ENCODE results near the gene PLEKHN1. TPM values are rescaled to one million over a fixed set of nuclear protein-coding genes. Genes with fewer than 3 reads are reported as not detected.

PLEKHN1 gene
- total and polyA plus RNA-seq, 2 donors (not counting 3 experiments of a cell fraction or from before 2014, with no cell fraction given), result 0.29 to 0.88 TPM

GRCh38 chr1:983798-984475 is 17.7 kb downstream of the PLEKHN1 start:
- DNase-seq (ENCODE audit: low read depth, low spot score) (no peak), FAIRE-seq (peak; percentile 31)
- ChIA-PET POLR2A (no interaction called here), CTCF (interaction anchor here (0.5 to 5.1 kb wide), 34 partner anchors 8 to 309 kb away, joined by 3 to 77 read pairs (median 5); partner anchors contain the start of genes HES4, ISG15, NOC2L and PLEKHN1)
- Histone ChIP-seq H2AFZ (ENCODE audit: low read depth, low read length) (no peak overlapping the region), H3K27ac (ENCODE audit: insufficient read depth, low read depth, low read length) (no peak overlapping the region), H3K4me1 (ENCODE audit: control insufficient read depth, extremely low read depth, insufficient read depth, low read length) (no peaks in the 10 kb centered on the region), H3K27me3 (ENCODE audit: control insufficient read depth in 2 of 2, insufficient read depth in 2 of 2, low read length in 2 of 2) (peaks cover 2 to 3% of the 10 kb centered on the region in 2 experiments), H3K4me2 (ENCODE audit: insufficient read depth, low read length) (no peak overlapping the region), H4K20me1 (replicated peaks; ENCODE audit: control insufficient read depth, extremely low read depth, insufficient read depth, low read length) (no peaks in the 10 kb centered on the region), H3K36me3 (ENCODE audit: control insufficient read depth in 2 of 2, extremely low read depth in 1 of 2, insufficient read depth in 2 of 2, low read length in 2 of 2) (no peaks in the 10 kb centered on the region), H3K79me2 (ENCODE audit: control insufficient read depth, insufficient read depth, low read length) (no peaks in the 10 kb centered on the region), H3K9ac (replicated peaks; ENCODE audit: extremely low read depth, insufficient read depth, low read length) (no peak overlapping the region), H3K4me3 (replicated peaks in 1 of 3; ENCODE audit: insufficient read depth in 1 of 3, low read depth in 1 of 3, low read length in 3 of 3) (no peak overlapping the region), H3K9me1 (replicated peaks; ENCODE audit: control insufficient read depth, extremely low read depth, insufficient read depth, low read length) (no peaks in the 10 kb centered on the region), H3K9me3 (replicated peaks; ENCODE audit: control insufficient read depth, insufficient read depth, low read length) (no peaks in the 10 kb centered on the region)
- dilution Hi-C loops (cut with MboI; ENCODE audit: extremely low pct_ligation_motif_present, low sequenced_read_pairs), result no loop called here
- BruUV-seq (replicated peaks), result no TSS peak
- intact Hi-C loops (cut with micrococcal nuclease), result loop anchor here (1.0 to 2.0 kb wide), 3 partner anchors 78 to 306 kb away; partner anchors contain the start of gene C1orf159
- peak; percentile 30 to 92 for TF ChIP-seq CTCF (IDR thresholded peaks at IDR 0.05; ENCODE audit: extremely low read depth in 1 of 2, insufficient read depth in 1 of 2, low read depth in 1 of 2, low read length in 2 of 2)
- no peak for TF ChIP-seq EZH2 (IDR thresholded peaks at IDR 0.05; ENCODE audit: borderline replicate concordance, low read depth, low read length, severe bottlenecking)

DNA sequence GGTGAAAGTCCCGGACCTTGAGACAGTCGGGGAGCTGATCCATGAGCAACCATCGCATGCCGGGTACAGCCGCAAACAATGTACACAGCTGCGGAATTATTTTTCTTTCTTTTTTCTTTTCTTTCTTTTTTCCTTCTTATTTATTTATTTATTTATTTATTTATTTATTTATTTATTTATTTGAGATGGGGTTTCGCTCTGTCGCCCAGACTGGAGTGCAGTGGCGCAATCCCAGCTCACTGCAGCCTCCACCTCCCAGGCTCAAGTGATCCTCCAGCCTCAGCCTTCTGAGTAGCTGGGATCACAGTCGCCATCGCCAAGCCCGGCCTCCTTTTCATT is 18.2 kb downstream of the PLEKHN1 start:
- H3K36me3 ChIP-seq (ENCODE audit: control insufficient read depth in 2 of 2, extremely low read depth in 1 of 2, insufficient read depth in 2 of 2, low read length in 2 of 2), result no peaks in the 10 kb centered on the region
- H3K4me2 ChIP-seq (ENCODE audit: insufficient read depth, low read length), result no peak overlapping the region
- DNase-seq (ENCODE audit: low read depth, low spot score) (no peak), FAIRE-seq (no peak)
- ChIA-PET POLR2A (no interaction called here), CTCF (interaction anchor here (0.5 to 5.1 kb wide), 33 partner anchors 9 to 309 kb away, joined by 3 to 77 read pairs (median 5); partner anchors contain the start of genes HES4, ISG15, NOC2L and PLEKHN1)
- dilution Hi-C loops (cut with MboI; ENCODE audit: extremely low pct_ligation_motif_present, low sequenced_read_pairs), result no loop called here
- intact Hi-C loops (cut with micrococcal nuclease), result loop anchor here (1.0 to 2.0 kb wide), 3 partner anchors 78 to 306 kb away; partner anchors contain the start of gene C1orf159
- no peaks in the 10 kb centered on the region for H3K9me3 ChIP-seq (replicated peaks; ENCODE audit: control insufficient read depth, insufficient read depth, low read length)
- H3K4me3 ChIP-seq (replicated peaks in 1 of 3; ENCODE audit: insufficient read depth in 1 of 3, low read depth in 1 of 3, low read length in 3 of 3), result no peak overlapping the region
- no peak overlapping the region for H2AFZ ChIP-seq (ENCODE audit: low read depth, low read length)
- H3K27ac ChIP-seq (ENCODE audit: insufficient read depth, low read depth, low read length), result no peak overlapping the region
- peaks cover 2 to 3% of the 10 kb centered on the region in 2 experiments for H3K27me3 ChIP-seq (ENCODE audit: control insufficient read depth in 2 of 2, insufficient read depth in 2 of 2, low read length in 2 of 2)
- H3K79me2 ChIP-seq (ENCODE audit: control insufficient read depth, insufficient read depth, low read length), result no peaks in the 10 kb centered on the region
- H4K20me1 ChIP-seq (replicated peaks; ENCODE audit: control insufficient read depth, extremely low read depth, insufficient read depth, low read length), result no peaks in the 10 kb centered on the region
- no TSS peak for BruUV-seq (replicated peaks)
- TF ChIP-seq POLR2AphosphoS5 (IDR thresholded peaks at IDR 0.05; ENCODE audit: insufficient read depth, low read depth, low read length) (no peak), GATA2 (IDR thresholded peaks at IDR 0.05; ENCODE audit: insufficient read depth, insufficient read length, low read depth, low read length) (no peak), POLR2A (IDR thresholded peaks at IDR 0.05; ENCODE audit: low read depth, low read length) (no peak), MAX (IDR thresholded peaks at IDR 0.05; ENCODE audit: insufficient read depth, insufficient read length) (no peak), JUN (IDR thresholded peaks at IDR 0.05; ENCODE audit: borderline replicate concordance, insufficient read depth, insufficient read length, low read depth) (no peak), MYC (IDR thresholded peaks at IDR 0.05; ENCODE audit: low read depth, low read length) (no peak)
- H3K4me1 ChIP-seq (ENCODE audit: control insufficient read depth, extremely low read depth, insufficient read depth, low read length), result no peaks in the 10 kb centered on the region
- H3K9ac ChIP-seq (replicated peaks; ENCODE audit: extremely low read depth, insufficient read depth, low read length), result no peak overlapping the region
- H3K9me1 ChIP-seq (replicated peaks; ENCODE audit: control insufficient read depth, extremely low read depth, insufficient read depth, low read length), result no peaks in the 10 kb centered on the region

Data from endothelial cell of umbilical vein (primary cell).